ENCODE measurements around the gene RGS6.

Gene RGS6

GRCh38 chr14:72565149-72565559, 632.9 kb downstream of the RGS6 start:
- no peak overlapping the region for H2AFZ ChIP-seq (ENCODE audit: low read length)
- H4K20me1 ChIP-seq (ENCODE audit: insufficient read depth, low read length), result no peaks in the 10 kb centered on the region
- no peaks in the 10 kb centered on the region for H3K9me2 ChIP-seq (ENCODE audit: low read depth, low read length)
- H3K27ac ChIP-seq (ENCODE audit: low read depth, low read length, poor library complexity, severe bottlenecking), result no peak overlapping the region
- TF ChIP-seq CTCF (IDR thresholded peaks at IDR 0.05; ENCODE audit: low read length), result no peak
- no peak for TF ChIP-seq EZH2 (IDR thresholded peaks at IDR 0.05; ENCODE audit: borderline replicate concordance, low read length)
- H3K4me1 ChIP-seq (ENCODE audit: insufficient read depth, low read length, severe bottlenecking), result no peaks in the 10 kb centered on the region
- H3K4me2 ChIP-seq (ENCODE audit: low read length), result no peak overlapping the region
- H3F3A ChIP-seq (ENCODE audit: insufficient read depth, low read length), result no peaks in the 10 kb centered on the region
- no peaks in the 10 kb centered on the region for H3K27me3 ChIP-seq (ENCODE audit: insufficient read depth, low read length)
- no peak overlapping the region for H3K4me3 ChIP-seq (ENCODE audit: low read depth, low read length, poor library complexity, severe bottlenecking)
- H3K36me3 ChIP-seq (ENCODE audit: insufficient read depth, low read length), result no peaks in the 10 kb centered on the region
- no peaks in the 10 kb centered on the region for H3K79me2 ChIP-seq (ENCODE audit: insufficient read depth, low read length)
- H3K9ac ChIP-seq (ENCODE audit: low read length), result no peak overlapping the region
- H3K9me3 ChIP-seq (ENCODE audit: low read length), result no peaks in the 10 kb centered on the region

- Histone ChIP-seq H3K4me3 (ENCODE audit: low read depth, low read length, poor library complexity, severe bottlenecking) (no peak overlapping the region), H3K9me2 (ENCODE audit: low read depth, low read length) (no peaks in the 10 kb centered on the region), H3K36me3 (ENCODE audit: insufficient read depth, low read length) (no peaks in the 10 kb centered on the region), H3K79me2 (ENCODE audit: insufficient read depth, low read length) (no peaks in the 10 kb centered on the region), H3F3A (ENCODE audit: insufficient read depth, low read length) (no peaks in the 10 kb centered on the region), H3K9ac (ENCODE audit: low read length) (no peak overlapping the region), H3K27ac (ENCODE audit: low read depth, low read length, poor library complexity, severe bottlenecking) (no peak overlapping the region), H2AFZ (ENCODE audit: low read length) (no peak overlapping the region), H3K4me1 (ENCODE audit: insufficient read depth, low read length, severe bottlenecking) (no peaks in the 10 kb centered on the region), H3K27me3 (ENCODE audit: insufficient read depth, low read length) (no peaks in the 10 kb centered on the region; the same call in 1 of the 2 replicates), H3K9me3 (ENCODE audit: low read length) (no peaks in the 10 kb centered on the region), H3K4me2 (ENCODE audit: low read length) (no peak overlapping the region), H4K20me1 (ENCODE audit: insufficient read depth, low read length) (no peaks in the 10 kb centered on the region)
- TF ChIP-seq EZH2 (IDR thresholded peaks at IDR 0.05; ENCODE audit: borderline replicate concordance, low read length) (no peak), CTCF (IDR thresholded peaks at IDR 0.05; ENCODE audit: low read length) (no peak)
These were observed 633.7 kb downstream of the RGS6 start for GRCh38 chr14:72565917-72566316.

GRCh38 chr14:72567226-72567625, 635.0 kb downstream of the RGS6 start:
- no peaks in the 10 kb centered on the region; the same call in 1 of the 2 replicates for H3K27me3 ChIP-seq (ENCODE audit: insufficient read depth, low read length)
- H2AFZ ChIP-seq (ENCODE audit: low read length), result no peak overlapping the region
- no peaks in the 10 kb centered on the region for H3K9me3 ChIP-seq (ENCODE audit: low read length)
- H3K4me1 ChIP-seq (ENCODE audit: insufficient read depth, low read length, severe bottlenecking), result no peaks in the 10 kb centered on the region
- no peak overlapping the region for H3K27ac ChIP-seq (ENCODE audit: low read depth, low read length, poor library complexity, severe bottlenecking)
- H3K4me3 ChIP-seq (ENCODE audit: low read depth, low read length, poor library complexity, severe bottlenecking), result no peak overlapping the region
- TF ChIP-seq EZH2 (IDR thresholded peaks at IDR 0.05; ENCODE audit: borderline replicate concordance, low read length) (no peak), CTCF (IDR thresholded peaks at IDR 0.05; ENCODE audit: low read length) (no peak)
- H3K36me3 ChIP-seq (ENCODE audit: insufficient read depth, low read length), result no peaks in the 10 kb centered on the region
- H4K20me1 ChIP-seq (ENCODE audit: insufficient read depth, low read length), result no peaks in the 10 kb centered on the region
- H3K4me2 ChIP-seq (ENCODE audit: low read length), result no peak overlapping the region
- no peaks in the 10 kb centered on the region for H3K9me2 ChIP-seq (ENCODE audit: low read depth, low read length)
- H3F3A ChIP-seq (ENCODE audit: insufficient read depth, low read length), result no peaks in the 10 kb centered on the region
- no peak overlapping the region for H3K9ac ChIP-seq (ENCODE audit: low read length)
- no peaks in the 10 kb centered on the region for H3K79me2 ChIP-seq (ENCODE audit: insufficient read depth, low read length)

Measured in OCI-LY1 (cell line).